D341Med (cell line): ENCODE measurements around the gene AKAP9.
"Not testable (repeated sequence)": the region's sequence is repeated elsewhere in the genome, so short reads cannot be mapped to it uniquely, and the experiment has no call there.

Experiments
- DNase-seq: peaks from one replicate; pipeline ENCODE4 v3.0.0; 2012; ENCODE audit warnings: low spot score

Gene AKAP9

GRCh38 chr7:91940572-91941341 lies at the start of gene AKAP9:
TSS of gene AKAP9 (plus strand) at chr7:91940862. CDS start at chr7:91941100, 238 bp downstream.
- peak; percentile 91 for DNase-seq

GRCh38 chr7:91892099-91892705 lies 48.5 kb upstream of the AKAP9 start:
- DNase-seq: peak; percentile 34

GRCh38 chr7:91892821-91893340 lies 47.8 kb upstream of the AKAP9 start:
- peak; percentile 80 for DNase-seq

- not testable (repeated sequence) for DNase-seq
Observed at GRCh38 chr7:91893699-91894098, 47.0 kb upstream of the AKAP9 start.

- no peak for DNase-seq
Observed at GRCh38 chr7:91894781-91895480, 45.7 kb upstream of the AKAP9 start.

GRCh38 chr7:91898240-91898992 lies 42.2 kb upstream of the AKAP9 start:
- no peak for DNase-seq

- DNase-seq: no peak
Observed at GRCh38 chr7:91899563-91899962, 41.1 kb upstream of the AKAP9 start.

GRCh38 chr7:91910171-91910570 lies 30.5 kb upstream of the AKAP9 start:
- DNase-seq: no peak

- DNase-seq: no peak
Observed at GRCh38 chr7:91911121-91911520, 29.5 kb upstream of the AKAP9 start.

GRCh38 chr7:91912494-91912893 lies 28.2 kb upstream of the AKAP9 start:
- DNase-seq: no peak

- no peak for DNase-seq
Observed at GRCh38 chr7:91913612-91914011, 27.1 kb upstream of the AKAP9 start.

- no peak for DNase-seq
Observed at GRCh38 chr7:91915401-91916050, 25.1 kb upstream of the AKAP9 start.

GRCh38 chr7:91916051-91916440 lies 24.6 kb upstream of the AKAP9 start:
- DNase-seq: no peak

- no peak for DNase-seq
Observed at GRCh38 chr7:91918356-91918755, 22.3 kb upstream of the AKAP9 start.

GRCh38 chr7:91922857-91923256 lies 17.8 kb upstream of the AKAP9 start:
- DNase-seq: no peak

- DNase-seq: no peak
Observed at GRCh38 chr7:91927912-91928311, 12.8 kb upstream of the AKAP9 start.

GRCh38 chr7:91929463-91929862 lies 11.2 kb upstream of the AKAP9 start:
- no peak for DNase-seq

GRCh38 chr7:91940171-91940570 lies 491 bp upstream of the AKAP9 start:
- DNase-seq: peak; percentile 65

GRCh38 chr7:91941450-91941849 lies 788 bp downstream of the AKAP9 start:
- peak; percentile 74 for DNase-seq

GRCh38 chr7:91942312-91942711 lies 1.6 kb downstream of the AKAP9 start:
- no peak for DNase-seq

- DNase-seq: not testable (repeated sequence)
Observed at GRCh38 chr7:91944970-91945369, 4.3 kb downstream of the AKAP9 start.

GRCh38 chr7:91945476-91945875 lies 4.8 kb downstream of the AKAP9 start:
- no peak for DNase-seq
